ENCODE measurements around the gene XRCC1. TPM values are rescaled to one million over a fixed set of nuclear protein-coding genes. Genes with fewer than 3 reads are reported as not detected.
"Not testable (repeated sequence)": the region's sequence is repeated elsewhere in the genome, so short reads cannot be mapped to it uniquely, and the experiment has no call there.

Gene XRCC1
- total and polyA plus RNA-seq, 2 experiments from 2014 or later: 35.3 to 49.5 TPM

- Histone ChIP-seq H2AFZ (no peak overlapping the region), H3K36me3 (ENCODE audit: insufficient read depth) (no peaks in the 10 kb centered on the region; the same call in 1 of the 2 replicates), H3F3A (replicated peaks; ENCODE audit: low read depth) (no peaks in the 10 kb centered on the region), H3K4me3 (no peak overlapping the region), H3K4me2 (no peak overlapping the region), H3K4me1 (ENCODE audit: insufficient read depth) (no peaks in the 10 kb centered on the region), H4K20me1 (replicated peaks; ENCODE audit: insufficient read depth) (no peaks in the 10 kb centered on the region), H3K27ac (ENCODE audit: low read depth) (no peak overlapping the region), H3K27me3 (ENCODE audit: insufficient read depth) (no peaks in the 10 kb centered on the region), H3K79me2 (replicated peaks; ENCODE audit: insufficient read depth) (no peaks in the 10 kb centered on the region), H3K9me2 (ENCODE audit: insufficient read depth) (no peaks in the 10 kb centered on the region)
- H3K4me1 Mint-ChIP-seq: no peaks in the 10 kb centered on the region; the same call in 2 of the 3 replicates
- ATAC-seq (no peak), DNase-seq (ENCODE audit: low spot score) (no peak)
- no peak overlapping the region for H3K4me3 Mint-ChIP-seq
- H3K27ac Mint-ChIP-seq: no peak overlapping the region
- peaks cover 56% of the 10 kb centered on the region for H3K36me3 Mint-ChIP-seq (ENCODE audit: low read depth)
- H3K9me3 Mint-ChIP-seq: no peaks in the 10 kb centered on the region; the same call in 2 of the 3 replicates
- H3K27me3 Mint-ChIP-seq (ENCODE audit: insufficient read depth, low read depth, poor library complexity): peaks cover 4% of the 10 kb centered on the region
- no peak for TF ChIP-seq JUNB (IDR thresholded peaks at IDR 0.05; ENCODE audit: unreplicated experiment)
Observed at GRCh38 chr19:43548706-43549105, 26.6 kb downstream of the XRCC1 start.

- H4K20me1 ChIP-seq (replicated peaks; ENCODE audit: insufficient read depth); ATAC-seq; H3K4me1 ChIP-seq (ENCODE audit: insufficient read depth); H3K27ac Mint-ChIP-seq; H3F3A ChIP-seq (replicated peaks; ENCODE audit: low read depth); H3K4me2 ChIP-seq; H3K27ac ChIP-seq (ENCODE audit: low read depth); H3K4me3 ChIP-seq; H2AFZ ChIP-seq; H3K9me3 Mint-ChIP-seq; H3K4me1 Mint-ChIP-seq; H3K27me3 ChIP-seq (ENCODE audit: insufficient read depth); H3K36me3 ChIP-seq (ENCODE audit: insufficient read depth); H3K79me2 ChIP-seq (replicated peaks; ENCODE audit: insufficient read depth); H3K4me3 Mint-ChIP-seq; H3K27me3 Mint-ChIP-seq (ENCODE audit: insufficient read depth, low read depth, poor library complexity); DNase-seq (ENCODE audit: low spot score); H3K9me2 ChIP-seq (ENCODE audit: insufficient read depth): not testable (repeated sequence)
- peaks cover 64% of the 10 kb centered on the region for H3K36me3 Mint-ChIP-seq (ENCODE audit: low read depth)
Observed at GRCh38 chr19:43547926-43548325, 27.4 kb downstream of the XRCC1 start.

- H3K36me3 Mint-ChIP-seq (ENCODE audit: low read depth): peaks cover 68% of the 10 kb centered on the region
- H3K27me3 ChIP-seq (ENCODE audit: insufficient read depth): no peaks in the 10 kb centered on the region
- H3K27me3 Mint-ChIP-seq (ENCODE audit: insufficient read depth, low read depth, poor library complexity): peaks cover 6% of the 10 kb centered on the region
- H3K9me3 Mint-ChIP-seq: no peaks in the 10 kb centered on the region; the same call in 2 of the 3 replicates
- no peak overlapping the region for H3K4me3 ChIP-seq
- no peak for DNase-seq (ENCODE audit: low spot score)
- H3K4me2 ChIP-seq: no peak overlapping the region
- H3K79me2 ChIP-seq (replicated peaks; ENCODE audit: insufficient read depth): no peaks in the 10 kb centered on the region
- H3K27ac ChIP-seq (ENCODE audit: low read depth): no peak overlapping the region
- no peaks in the 10 kb centered on the region for H3K9me2 ChIP-seq (ENCODE audit: insufficient read depth)
- no peak overlapping the region for H3K27ac Mint-ChIP-seq
- H3K4me1 Mint-ChIP-seq: no peaks in the 10 kb centered on the region
- H4K20me1 ChIP-seq (replicated peaks; ENCODE audit: insufficient read depth): no peaks in the 10 kb centered on the region
- H2AFZ ChIP-seq: no peak overlapping the region
- no peak overlapping the region for H3K4me3 Mint-ChIP-seq
- no peaks in the 10 kb centered on the region for H3K4me1 ChIP-seq (ENCODE audit: insufficient read depth)
- H3K36me3 ChIP-seq (ENCODE audit: insufficient read depth): no peaks in the 10 kb centered on the region; the same call in 1 of the 2 replicates
- no peak for ATAC-seq
- H3F3A ChIP-seq (replicated peaks; ENCODE audit: low read depth): no peaks in the 10 kb centered on the region
- TF ChIP-seq CREB1 (CRISPR knock-in tag; IDR thresholded peaks at IDR 0.05; ENCODE audit: low read depth): no peak
- TF ChIP-seq EZH2phosphoT487 (IDR thresholded peaks at IDR 0.05; ENCODE audit: unreplicated experiment): no peak
- no peak for TF ChIP-seq CTCF (conservative IDR thresholded peaks at IDR 0.05; ENCODE audit: low read depth in 2 of 2)
- no peak for TF ChIP-seq NANOG (IDR thresholded peaks at IDR 0.05; ENCODE audit: borderline replicate concordance)
- no peak for TF ChIP-seq JUNB (IDR thresholded peaks at IDR 0.05; ENCODE audit: unreplicated experiment)
- TF ChIP-seq ZNF331 (CRISPR knock-in tag; IDR thresholded peaks at IDR 0.05; ENCODE audit: low read depth): no peak
- no peak for TF ChIP-seq ETS1 (IDR thresholded peaks at IDR 0.05)
- TF ChIP-seq ZNF462 (CRISPR knock-in tag; IDR thresholded peaks at IDR 0.05): no peak
Observed at GRCh38 chr19:43546581-43546980, 28.7 kb downstream of the XRCC1 start.
